Dermis lymphatic vessel endothelial cell (primary cell): ENCODE results near the gene TERT. TPM values are rescaled to one million over a fixed set of nuclear protein-coding genes. Genes with fewer than 3 reads are reported as not detected.

Source experiments
- total RNA-seq: library from RNA; depleted of rRNA; stranded (reverse); fragments of >200 nt; gene quantifications from 2 replicates; pipeline ENCODE4 v1.2.1, GENCODE V29; 2014

Gene TERT
- total RNA-seq, result not detected in 2 replicates

DNA sequence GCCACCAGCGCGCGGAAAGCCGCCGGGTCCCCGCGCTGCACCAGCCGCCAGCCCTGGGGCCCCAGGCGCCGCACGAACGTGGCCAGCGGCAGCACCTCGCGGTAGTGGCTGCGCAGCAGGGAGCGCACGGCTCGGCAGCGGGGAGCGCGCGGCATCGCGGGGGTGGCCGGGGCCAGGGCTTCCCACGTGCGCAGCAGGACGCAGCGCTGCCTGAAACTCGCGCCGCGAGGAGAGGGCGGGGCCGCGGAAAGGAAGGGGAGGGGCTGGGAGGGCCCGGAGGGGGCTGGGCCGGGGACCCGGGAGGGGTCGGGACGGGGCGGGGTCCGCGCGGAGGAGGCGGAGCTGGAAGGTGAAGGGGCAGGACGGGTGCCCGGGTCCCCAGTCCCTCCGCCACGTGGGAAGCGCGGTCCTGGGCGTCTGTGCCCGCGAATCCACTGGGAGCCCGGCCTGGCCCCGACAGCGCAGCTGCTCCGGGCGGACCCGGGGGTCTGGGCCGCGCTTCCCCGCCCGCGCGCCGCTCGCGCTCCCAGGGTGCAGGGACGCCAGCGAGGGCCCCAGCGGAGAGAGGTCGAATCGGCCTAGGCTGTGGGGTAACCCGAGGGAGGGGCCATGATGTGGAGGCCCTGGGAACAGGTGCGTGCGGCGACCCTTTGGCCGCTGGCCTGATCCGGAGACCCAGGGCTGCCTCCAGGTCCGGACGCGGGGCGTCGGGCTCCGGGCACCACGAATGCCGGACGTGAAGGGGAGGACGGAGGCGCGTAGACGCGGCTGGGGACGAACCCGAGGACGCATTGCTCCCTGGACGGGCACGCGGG, at the start of gene TERT:
TSS of gene TERT (minus strand) at position 234 of the 815 bp plus-strand sequence. CDS start at position 155, 79 bp downstream.

DNA sequence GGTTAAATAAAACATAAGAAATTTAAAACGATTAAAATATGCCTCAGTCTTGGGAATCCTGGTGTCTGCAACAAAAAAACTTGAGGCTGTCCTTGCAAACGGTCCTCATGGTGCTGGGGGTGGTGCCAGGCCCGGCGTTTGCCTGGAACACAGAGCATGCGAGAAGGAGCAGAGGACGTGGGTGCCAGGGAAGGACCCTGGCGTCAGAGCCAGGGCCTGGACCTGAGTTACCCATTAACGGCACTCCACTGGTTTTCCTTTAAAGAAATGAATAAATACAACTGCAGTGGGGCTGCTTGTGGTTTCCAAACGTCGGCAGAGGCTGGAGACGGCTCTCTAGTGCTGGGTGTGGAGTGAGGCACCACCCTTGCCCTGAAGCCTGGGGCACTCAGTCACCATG, 69.8 kb downstream of the TERT start, which contains the start of gene SLC6A18:
TSS of gene SLC6A18 (plus strand) at position 301 of the 400 bp plus-strand sequence. CDS start at position 398, 97 bp downstream.

Other genes with a start within 250 kb of the TERT start
- gene SLC12A7, start 183.0 kb downstream of the TERT start, total RNA-seq, result 18.4 and 19.1 TPM in 2 replicates
- gene SLC6A19, start 93.5 kb downstream of the TERT start, total RNA-seq, result not detected in 2 replicates
- not detected in 2 replicates for gene SLC6A18, start 69.7 kb downstream of the TERT start, total RNA-seq
- gene CLPTM1L, start 50.0 kb upstream of the TERT start, total RNA-seq, result 271 and 275 TPM in 2 replicates
- gene SLC6A3, start 150.4 kb upstream of the TERT start, total RNA-seq, result under 0.01 TPM in 1 of 2 replicates, not detected in the other
- gene LPCAT1, start 228.9 kb upstream of the TERT start, total RNA-seq, result 16.3 and 20.9 TPM in 2 replicates